Fibroblast of lung (primary cell): Measurements from ENCODE around the gene SALL1. TPM values are rescaled to one million over a fixed set of nuclear protein-coding genes. Genes with fewer than 3 reads are reported as not detected.

Source experiments
- DNase-seq, 2 donors: peaks; one replicate each; pipeline versions ENCODE4 v3.0.0 to v3.0.0-alpha.2; 2010; ENCODE audit warnings: low read depth in 2 of 2
- H2AFZ ChIP-seq: 2 replicates; pipeline ENCODE4 v1.5.1; 2012; ENCODE audit warnings: low read length, control low read depth, inconsistent platforms
- H3K27ac ChIP-seq: 2 replicates; pipeline ENCODE4 v1.5.1; 2011; ENCODE audit warnings: low read length, control low read depth; ENCODE audit not compliant: insufficient read depth
- H3K27me3 ChIP-seq: 2 replicates; pipeline ENCODE4 v1.5.1; 2011; ENCODE audit warnings: mild to moderate bottlenecking, low read length; ENCODE audit not compliant: control insufficient read depth, insufficient read depth
- H3K36me3 ChIP-seq: 2 replicates; pipeline ENCODE4 v1.5.1; 2011; ENCODE audit warnings: low read length; ENCODE audit not compliant: control insufficient read depth, insufficient read depth
- H3K4me1 ChIP-seq: 2 replicates; pipeline ENCODE4 v1.5.1; 2011; ENCODE audit warnings: low read length; ENCODE audit not compliant: control insufficient read depth, insufficient read depth; ENCODE audit errors: extremely low read depth
- H3K4me2 ChIP-seq: 2 replicates; pipeline ENCODE4 v1.5.1; 2011; ENCODE audit warnings: low read length, control low read depth; ENCODE audit not compliant: insufficient read depth; ENCODE audit errors: extremely low read depth
- H3K4me3 ChIP-seq, 4 experiments: fragments of 200-600 bp in 1 of 4; sonication (generic) in 1 of 4; replicated peaks in 1 of 4; 2 replicates each; pipeline ENCODE4 v1.5.1; 2011 to 2016; ENCODE audit warnings: low read length in 4 of 4, low read depth in 3 of 4, mild to moderate bottlenecking in 3 of 4, control low read depth in 2 of 4, inconsistent platforms in 1 of 4, mixed read lengths in 1 of 4; ENCODE audit not compliant: insufficient read depth in 1 of 4; ENCODE audit errors: control extremely low read depth in 1 of 4
- H3K79me2 ChIP-seq: 2 replicates; pipeline ENCODE4 v1.5.1; 2012; ENCODE audit warnings: mild to moderate bottlenecking, low read length, inconsistent platforms; ENCODE audit not compliant: control insufficient read depth, insufficient read depth
- H3K9ac ChIP-seq: 2 replicates; pipeline ENCODE4 v1.5.1; 2011; ENCODE audit warnings: mild to moderate bottlenecking, low read length, control low read depth; ENCODE audit not compliant: insufficient read depth
- H3K9me3 ChIP-seq: 2 replicates; pipeline ENCODE4 v1.5.1; 2012; ENCODE audit warnings: low read depth, low read length; ENCODE audit not compliant: control insufficient read depth, insufficient read depth
- H4K20me1 ChIP-seq: 2 replicates; pipeline ENCODE4 v1.5.1; 2011; ENCODE audit warnings: low read length; ENCODE audit not compliant: control insufficient read depth, insufficient read depth; ENCODE audit errors: extremely low read depth
- CTCF ChIP-seq, 2 donors: IDR thresholded peaks in 1 of 2; conservative IDR thresholded peaks in 1 of 2; 1 replicate in 1 of 2; 2 replicates in 1 of 2; pipeline ENCODE4 v1.5.1; 2011 to 2012; ENCODE audit warnings: low read length in 2 of 2, control low read depth in 1 of 2, inconsistent platforms in 1 of 2, low read depth in 1 of 2, mild to moderate bottlenecking in 1 of 2
- EZH2 ChIP-seq: IDR thresholded peaks from 2 replicates; pipeline ENCODE4 v1.5.1; 2012; ENCODE audit warnings: low read length, control low read depth, mild to moderate bottlenecking; ENCODE audit errors: missing control alignments
- polyA plus RNA-seq, 2 donors: library from polyadenylated mRNA; depleted of rRNA in 1 of 2; stranded (reverse) in 1 of 2; unstranded in 1 of 2; fragments of >200 nt; gene quantifications; 2 replicates each; pipeline ENCODE4 v1.2.1, GENCODE V29; 2011 to 2012; ENCODE audit warnings: missing spikeins in 1 of 2
- total RNA-seq: library from RNA; depleted of rRNA; stranded (reverse); fragments of >200 nt; gene quantifications from 2 replicates; pipeline ENCODE4 v1.2.1, GENCODE V29; 2014

Gene SALL1
- total and polyA plus RNA-seq, 2 donors (not counting 1 experiment from before 2014, with no cell fraction given), result 0.10 to 0.17 TPM

- no peaks in the 10 kb centered on the region for H4K20me1 ChIP-seq
- no peak overlapping the region for H3K4me2 ChIP-seq
- no peaks in the 10 kb centered on the region for H3K4me1 ChIP-seq
- H3K27me3 ChIP-seq, result no peaks in the 10 kb centered on the region
- H3K36me3 ChIP-seq, result no peaks in the 10 kb centered on the region
- H3K9ac ChIP-seq, result no peak overlapping the region
- H2AFZ ChIP-seq, result no peak overlapping the region
- no peaks in the 10 kb centered on the region for H3K79me2 ChIP-seq
- TF ChIP-seq CTCF (conservative IDR thresholded peaks at IDR 0.05 in 1 of 2, IDR thresholded peaks at IDR 0.05 in 1 of 2; ENCODE audit: low read depth in 1 of 2, low read length in 2 of 2) (no peak), EZH2 (no peak)
- no peak overlapping the region for H3K27ac ChIP-seq
- no peak overlapping the region for H3K4me3 ChIP-seq
- no peak for DNase-seq
- H3K9me3 ChIP-seq, result no peaks in the 10 kb centered on the region
These were observed 29.8 kb upstream of the SALL1 start for GRCh38 chr16:51180719-51181502.

GRCh38 chr16:51175081-51175480 lies 24.0 kb upstream of the SALL1 start:
- TF ChIP-seq CTCF (conservative IDR thresholded peaks at IDR 0.05 in 1 of 2, IDR thresholded peaks at IDR 0.05 in 1 of 2; ENCODE audit: low read depth in 1 of 2, low read length in 2 of 2), result no peak
- TF ChIP-seq EZH2, result no peak
- H3K36me3 ChIP-seq, result no peaks in the 10 kb centered on the region
- H3K4me2 ChIP-seq, result no peak overlapping the region
- H3K79me2 ChIP-seq, result no peaks in the 10 kb centered on the region
- DNase-seq, result peak in 1 of 2 donors; percentile 43
- H4K20me1 ChIP-seq, result no peaks in the 10 kb centered on the region
- H3K9ac ChIP-seq, result no peak overlapping the region
- H3K27me3 ChIP-seq, result no peaks in the 10 kb centered on the region
- H3K4me1 ChIP-seq, result no peaks in the 10 kb centered on the region
- H3K9me3 ChIP-seq, result no peaks in the 10 kb centered on the region
- no peak overlapping the region for H2AFZ ChIP-seq
- H3K4me3 ChIP-seq, result no peak overlapping the region
- H3K27ac ChIP-seq, result no peak overlapping the region

GRCh38 chr16:51172368-51172767 lies 21.3 kb upstream of the SALL1 start:
- Histone ChIP-seq H3K27ac (no peak overlapping the region), H3K79me2 (no peaks in the 10 kb centered on the region), H3K27me3 (no peaks in the 10 kb centered on the region), H3K4me1 (no peaks in the 10 kb centered on the region), H4K20me1 (no peaks in the 10 kb centered on the region), H2AFZ (no peak overlapping the region), H3K36me3 (no peaks in the 10 kb centered on the region), H3K4me3 (no peak overlapping the region), H3K9me3 (no peaks in the 10 kb centered on the region), H3K4me2 (no peak overlapping the region), H3K9ac (no peak overlapping the region)
- DNase-seq, result no peak
- no peak for TF ChIP-seq CTCF (conservative IDR thresholded peaks at IDR 0.05 in 1 of 2, IDR thresholded peaks at IDR 0.05 in 1 of 2; ENCODE audit: low read depth in 1 of 2, low read length in 2 of 2)
- no peak for TF ChIP-seq EZH2
